Raji (cell line): ENCODE data around the gene FAM110C.

Experiments used
- POLR2A ChIP-seq: IDR thresholded peaks from 2 replicates; pipeline ENCODE4 v1.6.1; 2011; ENCODE audit warnings: low read depth, low read length, control low read depth; ENCODE audit not compliant: insufficient read depth

Gene FAM110C

GRCh38 chr2:24107-24506 lies 22.2 kb downstream of the FAM110C start:
- TF ChIP-seq POLR2A: peak; percentile 18; the same call in 1 of the 2 replicates

DNA sequence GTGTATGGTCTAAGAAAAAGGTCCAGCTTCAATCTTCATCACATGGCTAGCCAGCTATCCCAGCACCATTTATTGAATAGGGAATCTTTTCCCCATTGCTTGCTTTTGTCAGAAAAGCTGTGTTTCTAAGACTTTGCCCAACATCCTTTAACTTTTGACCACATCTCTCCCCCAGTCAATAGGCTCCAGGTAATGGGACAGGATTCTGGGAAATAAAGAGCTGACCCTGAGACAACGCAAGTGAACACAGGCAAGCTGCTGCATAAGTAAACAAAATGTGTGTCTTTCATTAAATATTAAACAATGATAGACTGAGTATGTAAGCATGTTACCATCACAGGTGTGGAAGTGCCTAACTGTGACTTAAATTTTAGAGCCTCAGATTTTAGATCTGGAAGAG lies 23.0 kb downstream of the FAM110C start:
- no peak for TF ChIP-seq POLR2A

GRCh38 chr2:19505-19904 lies 26.8 kb downstream of the FAM110C start:
- TF ChIP-seq POLR2A: no peak

DNA sequence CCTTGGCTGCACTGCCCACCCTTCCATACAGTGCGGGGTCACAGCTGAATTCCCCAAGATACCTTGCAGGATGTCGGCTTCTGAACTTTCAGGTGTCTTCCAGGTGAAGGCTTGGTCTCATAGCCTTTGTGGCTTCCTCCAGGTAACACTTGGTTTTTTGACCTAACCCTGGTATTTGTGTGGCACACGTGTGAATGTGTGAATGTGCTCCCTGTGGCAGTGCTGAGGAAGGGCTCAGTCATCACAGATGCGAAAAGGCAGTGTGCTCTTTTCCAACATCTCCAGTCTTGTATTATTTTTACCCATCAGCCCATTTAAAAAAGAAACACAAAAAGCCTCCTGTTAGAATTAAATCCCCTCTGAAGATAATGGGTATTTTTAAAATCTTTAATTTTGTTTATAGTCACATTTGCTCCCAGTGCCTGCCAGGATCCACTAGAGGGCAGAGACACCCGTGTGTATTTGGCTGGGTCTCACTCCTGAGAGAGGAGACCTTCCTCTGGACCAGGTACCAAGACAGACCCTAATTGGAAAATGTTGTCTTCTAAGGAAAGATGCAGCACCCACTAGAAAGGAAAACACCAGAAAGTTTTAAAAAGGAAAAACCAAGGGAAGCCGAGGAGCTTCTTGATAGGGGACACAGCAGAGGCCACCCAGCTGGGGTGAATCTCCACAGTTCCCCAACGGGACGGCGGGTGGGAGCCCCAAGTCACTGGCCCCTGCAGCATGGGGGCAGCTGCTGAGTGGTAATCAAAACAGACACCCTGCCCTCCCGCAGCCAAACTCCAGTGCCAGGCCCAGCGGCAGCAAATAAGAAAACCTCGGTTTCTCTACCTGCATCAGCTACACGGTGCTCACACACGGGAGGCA lies 27.7 kb downstream of the FAM110C start:
- TF ChIP-seq POLR2A: no peak

GRCh38 chr2:11248-11941 lies 34.9 kb downstream of the FAM110C start:
- TF ChIP-seq POLR2A: no peak

DNA sequence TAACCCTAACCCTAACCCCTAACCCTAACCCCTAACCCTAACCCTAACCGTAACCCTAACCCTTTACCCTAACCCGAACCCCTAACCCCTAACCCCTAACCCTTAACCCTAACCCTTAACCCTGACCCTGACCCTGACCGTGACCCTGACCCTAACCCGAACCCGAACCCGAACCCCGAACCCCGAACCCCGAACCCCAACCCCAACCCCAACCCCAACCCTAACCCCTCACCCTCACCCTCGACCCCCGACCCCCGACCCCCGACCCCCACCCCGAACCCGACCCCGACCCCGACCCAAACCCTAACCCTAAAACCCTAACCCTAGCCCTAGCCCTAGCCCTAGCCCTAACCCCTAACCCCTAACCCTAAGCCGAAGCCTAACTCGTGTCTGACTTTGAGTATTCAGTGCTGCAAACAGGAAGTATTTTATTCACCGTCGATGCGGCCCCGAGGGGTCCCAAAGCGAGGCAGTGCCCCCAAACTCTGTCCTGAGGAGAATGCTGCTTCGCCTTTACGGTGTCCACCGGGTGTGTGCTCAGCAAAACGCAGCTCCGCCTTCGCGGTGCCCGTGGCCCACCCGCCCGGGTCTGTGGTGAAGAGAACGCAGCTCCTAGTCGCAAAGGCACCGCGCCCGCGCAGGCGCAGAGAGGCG lies 36.0 kb downstream of the FAM110C start:
- TF ChIP-seq POLR2A: no peak
